GM12892 (cell line): Measurements from ENCODE around the gene RMND1.

Experiments
- POLR2A ChIP-seq: IDR thresholded peaks from 2 replicates; pipeline ENCODE4 v1.6.1; 2011; ENCODE audit warnings: low read depth, low read length, control low read depth
- POLR2AphosphoS5 ChIP-seq: IDR thresholded peaks from 2 replicates; pipeline ENCODE4 v1.6.1; 2011; ENCODE audit warnings: low read depth, low read length, control low read depth

GRCh38 chr6:151377095-151377494 lies 74.8 kb downstream of the RMND1 start:
- no peak for TF ChIP-seq POLR2AphosphoS5
- TF ChIP-seq POLR2A, result no peak
